HG03565 (cell line): ENCODE data around the gene MVB12B.

Source experiments
- ATAC-seq: cut with Tn5 transposase; IDR thresholded peaks from one replicate; pipeline ENCODE4 v1.9.1; 2021; ENCODE audit warnings: mild to moderate bottlenecking, moderate library complexity; ENCODE audit not compliant: unreplicated experiment

MVB12B gene

DNA sequence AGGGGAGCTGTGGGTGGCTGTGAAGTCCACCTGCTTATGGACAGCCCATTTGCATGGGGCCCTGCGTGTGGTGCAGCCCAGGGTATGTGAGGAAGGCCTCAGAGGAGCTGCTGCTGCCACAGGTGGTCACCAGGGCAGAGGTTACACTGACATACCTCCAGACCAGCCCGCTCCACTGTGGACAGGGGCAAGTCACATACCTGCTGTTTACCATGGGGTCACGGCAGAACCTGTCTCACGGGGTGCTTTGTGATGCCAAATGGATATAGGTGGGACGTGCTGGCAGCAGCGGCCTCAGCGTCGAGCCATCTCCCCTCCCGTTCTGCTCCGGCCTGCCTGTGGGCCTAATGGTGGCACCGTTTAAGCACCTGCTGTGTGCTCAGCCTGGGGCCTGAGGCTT lies 159.6 kb downstream of the MVB12B start:
- ATAC-seq: no peak

GRCh38 chr9:126487856-126488255 lies 161.2 kb downstream of the MVB12B start:
- ATAC-seq: no peak

- no peak for ATAC-seq
These were observed 161.7 kb downstream of the MVB12B start for GRCh38 chr9:126488310-126488709.

DNA sequence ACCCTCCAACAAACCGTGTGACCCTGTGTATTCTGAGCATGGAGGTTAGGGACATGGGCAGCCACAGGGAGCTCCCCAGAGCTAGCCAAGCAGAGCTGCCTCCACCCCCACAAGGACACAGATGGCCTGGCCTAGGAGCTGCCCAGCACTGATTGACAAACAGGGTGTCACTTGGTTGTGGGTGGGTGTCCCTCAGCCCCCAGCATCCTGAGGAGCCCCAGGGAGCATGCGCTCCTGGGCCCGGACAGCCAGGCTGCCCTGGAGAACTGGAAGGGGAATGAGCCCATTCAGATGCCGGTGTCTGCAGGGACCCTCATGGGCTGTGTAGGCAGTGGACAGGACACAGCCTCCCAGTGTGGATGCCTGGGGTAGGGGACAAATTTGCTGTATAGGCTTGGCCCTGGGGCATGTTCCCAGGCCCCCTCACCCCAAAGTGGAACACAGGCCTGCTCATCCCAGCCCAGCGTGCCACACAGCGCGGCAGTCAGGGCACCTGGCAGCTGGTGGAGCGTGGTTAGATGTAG lies 162.3 kb downstream of the MVB12B start:
- ATAC-seq: no peak

GRCh38 chr9:126489581-126490213 lies 163.1 kb downstream of the MVB12B start:
- ATAC-seq: no peak

DNA sequence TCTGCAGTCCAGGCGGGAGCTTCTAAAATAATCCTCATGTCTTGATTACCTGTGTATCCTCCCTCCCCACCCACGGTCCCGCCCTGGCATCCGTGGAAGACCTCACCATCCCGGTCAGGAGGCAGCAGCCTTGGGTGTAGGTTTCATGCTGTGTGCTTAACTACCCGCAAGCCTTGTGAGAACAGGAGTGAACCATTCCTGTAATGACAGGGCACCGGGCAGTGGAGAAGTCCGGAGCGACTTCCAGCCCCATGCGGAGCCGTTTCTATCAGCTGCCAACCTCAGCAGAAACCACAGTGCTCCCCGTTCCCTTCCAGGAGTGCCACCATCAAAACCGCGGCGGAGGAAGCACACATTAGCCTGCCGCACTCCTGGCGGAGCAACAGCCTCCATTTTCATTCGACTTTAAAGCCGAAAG lies 163.6 kb downstream of the MVB12B start:
- ATAC-seq: no peak

GRCh38 chr9:126490871-126491567 lies 164.4 kb downstream of the MVB12B start:
- ATAC-seq: no peak

DNA sequence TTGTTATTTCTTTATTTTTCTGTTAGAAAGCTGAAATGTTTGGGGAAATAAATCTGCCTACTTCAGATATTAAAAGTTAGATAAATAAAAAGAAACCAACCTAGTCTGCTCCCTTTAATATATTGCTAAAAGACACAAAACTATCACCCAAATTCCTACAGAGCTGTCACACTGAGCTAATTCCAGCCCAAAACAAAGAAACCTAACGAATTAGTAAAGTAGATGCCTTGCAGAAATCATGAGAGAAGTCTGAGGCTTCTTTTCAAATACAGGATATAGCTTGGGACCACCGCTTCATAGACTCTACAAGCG lies 164.9 kb downstream of the MVB12B start:
- ATAC-seq: no peak

GRCh38 chr9:126491949-126492348 lies 165.3 kb downstream of the MVB12B start:
- ATAC-seq: no peak

- ATAC-seq: no peak
These were observed 167.6 kb downstream of the MVB12B start for GRCh38 chr9:126494264-126494663.

DNA sequence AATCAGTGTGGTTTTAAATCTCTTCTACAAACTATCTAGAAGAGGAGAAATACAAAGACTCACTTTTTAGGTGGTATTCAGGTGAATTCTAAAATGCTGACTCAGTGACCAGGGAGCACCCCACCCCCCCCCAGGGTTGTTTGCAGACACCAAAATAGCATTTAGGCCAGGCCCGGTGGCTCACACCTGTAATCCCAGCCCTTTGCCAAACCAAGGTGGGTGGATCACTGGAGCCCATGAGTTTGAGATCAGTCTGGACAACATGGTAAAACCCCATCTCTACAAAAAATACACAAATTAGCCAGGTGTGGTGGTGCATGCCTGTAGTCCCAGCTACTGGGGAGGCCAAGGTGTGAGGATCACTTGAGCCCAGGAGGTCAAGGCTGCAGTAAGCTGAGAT lies 168.1 kb downstream of the MVB12B start:
- ATAC-seq: no peak

- ATAC-seq: no peak
These were observed 169.0 kb downstream of the MVB12B start for GRCh38 chr9:126495411-126496180.

DNA sequence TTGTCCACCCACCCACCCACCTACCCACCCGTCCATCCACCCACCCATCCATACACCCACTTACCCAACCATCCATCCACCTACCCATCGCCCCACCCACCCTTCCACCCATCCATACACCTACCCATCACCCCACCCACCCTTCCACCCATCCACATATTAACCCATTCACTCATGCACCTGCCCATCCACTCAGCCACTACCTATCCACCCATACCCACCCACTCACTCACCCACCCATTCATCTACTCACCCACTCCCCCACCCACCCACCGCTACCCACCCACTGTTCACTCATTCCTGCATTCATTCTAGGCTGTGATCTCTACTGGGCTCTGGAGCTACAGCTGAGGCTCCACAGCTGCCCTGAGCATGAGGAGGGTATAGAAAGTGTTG lies 169.6 kb downstream of the MVB12B start:
- no peak for ATAC-seq

GRCh38 chr9:126496781-126497659 lies 170.4 kb downstream of the MVB12B start:
- ATAC-seq: no peak

- no peak for ATAC-seq
These were observed 171.1 kb downstream of the MVB12B start for GRCh38 chr9:126497660-126498275.

- no peak for ATAC-seq
These were observed 171.7 kb downstream of the MVB12B start for GRCh38 chr9:126498331-126498730.

DNA sequence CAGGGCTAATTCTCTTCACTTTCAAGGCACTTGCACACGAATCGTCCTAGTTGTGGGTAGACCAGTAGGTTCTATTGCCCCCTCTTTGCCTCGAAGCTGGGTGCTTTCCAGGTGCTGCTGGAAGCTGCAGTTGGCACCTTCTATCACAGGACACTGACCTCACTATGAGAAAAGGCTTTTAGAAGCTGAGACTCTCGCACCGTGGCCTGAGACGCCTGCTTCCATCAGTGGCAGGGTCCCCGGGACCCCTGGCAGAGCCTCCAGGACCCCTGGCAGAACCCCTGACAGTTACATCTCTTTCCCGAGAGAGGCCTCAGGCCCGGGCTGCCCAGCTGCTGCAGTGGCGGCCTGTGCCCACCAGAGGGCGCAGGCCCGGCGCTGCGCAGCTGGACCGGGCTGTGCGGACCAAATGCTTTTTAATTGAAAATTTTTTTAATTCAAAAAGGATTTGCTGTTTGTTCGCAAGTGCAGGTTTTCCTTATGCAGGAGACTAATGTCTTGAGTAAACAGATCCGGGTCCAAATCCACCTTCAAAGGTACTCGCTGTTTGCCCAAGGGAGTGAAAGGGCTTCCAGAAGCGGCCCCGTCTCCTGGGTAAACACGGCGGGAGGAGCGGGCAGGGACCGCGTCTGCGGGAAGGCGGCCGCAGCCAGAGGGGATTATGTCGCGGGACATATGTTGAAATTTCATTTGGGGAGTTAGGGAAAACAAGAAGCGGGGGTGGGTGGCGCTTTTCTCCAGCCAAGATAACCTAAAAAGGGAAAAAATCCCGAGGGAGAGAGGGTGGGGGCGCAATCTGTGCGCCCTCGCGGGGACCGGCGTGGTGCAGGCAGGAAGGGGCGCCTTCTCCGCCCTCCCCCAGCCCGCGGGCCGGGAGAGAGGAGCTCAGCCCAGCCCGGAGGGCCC lies 172.6 kb downstream of the MVB12B start:
- ATAC-seq: no peak

DNA sequence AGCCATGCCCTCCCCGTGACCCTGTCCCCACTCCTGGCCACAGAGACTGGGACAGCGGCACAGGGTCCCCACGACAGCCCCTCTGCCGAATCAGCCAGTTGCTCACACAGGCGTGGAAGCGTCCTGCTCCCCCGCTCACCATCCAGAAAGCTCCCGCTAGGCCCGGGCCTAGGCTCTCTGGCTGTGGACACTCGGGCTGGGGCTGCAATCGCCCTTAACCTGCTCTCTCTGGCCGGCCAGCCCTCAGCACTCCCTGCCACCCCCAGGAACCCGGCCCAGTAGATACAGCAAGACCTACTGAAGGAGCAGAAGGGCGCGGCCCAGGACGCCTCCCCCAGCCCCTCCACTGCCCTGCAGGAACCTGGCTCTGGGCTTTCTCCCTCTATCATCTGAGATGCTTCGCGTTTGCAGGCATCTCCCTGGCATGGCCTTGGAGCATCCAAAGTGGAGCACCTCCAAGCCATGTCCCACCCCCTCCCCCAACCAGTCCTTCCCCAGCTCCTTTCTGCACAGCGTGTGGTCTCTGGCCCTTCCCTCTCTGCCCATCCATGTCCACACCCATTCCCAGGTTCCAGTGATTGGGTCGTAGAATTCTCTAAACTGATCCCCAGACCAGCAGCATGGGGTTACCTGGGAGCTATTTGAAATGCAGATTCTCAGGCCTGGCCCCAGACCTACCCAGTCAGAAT lies 173.4 kb downstream of the MVB12B start:
- no peak for ATAC-seq
